ENCODE data around the gene ANO6. TPM values are rescaled to one million over a fixed set of nuclear protein-coding genes. Genes with fewer than 3 reads are reported as not detected.

ANO6 gene
- total and polyA plus RNA-seq, 10 donors, result 2.3 to 38.5 (median 31.7) TPM

- no peak for DNase-seq
- TF ChIP-seq, protein P1, sequence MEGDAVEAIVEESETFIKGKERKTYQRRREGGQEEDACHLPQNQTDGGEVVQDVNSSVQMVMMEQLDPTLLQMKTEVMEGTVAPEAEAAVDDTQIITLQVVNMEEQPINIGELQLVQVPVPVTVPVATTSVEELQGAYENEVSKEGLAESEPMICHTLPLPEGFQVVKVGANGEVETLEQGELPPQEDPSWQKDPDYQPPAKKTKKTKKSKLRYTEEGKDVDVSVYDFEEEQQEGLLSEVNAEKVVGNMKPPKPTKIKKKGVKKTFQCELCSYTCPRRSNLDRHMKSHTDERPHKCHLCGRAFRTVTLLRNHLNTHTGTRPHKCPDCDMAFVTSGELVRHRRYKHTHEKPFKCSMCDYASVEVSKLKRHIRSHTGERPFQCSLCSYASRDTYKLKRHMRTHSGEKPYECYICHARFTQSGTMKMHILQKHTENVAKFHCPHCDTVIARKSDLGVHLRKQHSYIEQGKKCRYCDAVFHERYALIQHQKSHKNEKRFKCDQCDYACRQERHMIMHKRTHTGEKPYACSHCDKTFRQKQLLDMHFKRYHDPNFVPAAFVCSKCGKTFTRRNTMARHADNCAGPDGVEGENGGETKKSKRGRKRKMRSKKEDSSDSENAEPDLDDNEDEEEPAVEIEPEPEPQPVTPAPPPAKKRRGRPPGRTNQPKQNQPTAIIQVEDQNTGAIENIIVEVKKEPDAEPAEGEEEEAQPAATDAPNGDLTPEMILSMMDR (IDR thresholded peaks at IDR 0.05 in 8 of 11, conservative IDR thresholded peaks at IDR 0.05 in 3 of 11), result no peak
- TF ChIP-seq POLR2A (IDR thresholded peaks at IDR 0.05), result no peak
- no peak for TF ChIP-seq POLR2AphosphoS5 (IDR thresholded peaks at IDR 0.05)
- Histone ChIP-seq H3K4me1 (peaks cover 0 to 16% (median 6%) of the 10 kb centered on the region in 6 donors), H3K27ac (no peak overlapping the region), H3K9me3 (no peaks in the 10 kb centered on the region), H3K4me3 (no peak overlapping the region), H3K27me3 (replicated peaks in 1 of 7) (no peaks in the 10 kb centered on the region), H3K36me3 (no peaks in the 10 kb centered on the region)
- intact Hi-C loops (cut with DNase I; ENCODE audit: low total_unique reads), result no loop called here
- 61 to 83% (median 77%) methylated on average over 1 of the region's 1 CpG for WGBS, 5 donors
Measured at GRCh38 chr12:45191239-45191638, 24.7 kb upstream of the ANO6 start.

- Histone ChIP-seq H3K4me3 (no peak overlapping the region), H3K36me3 (no peaks in the 10 kb centered on the region), H3K27ac (no peak overlapping the region), H3K9me3 (no peaks in the 10 kb centered on the region), H3K4me1 (peaks cover 0 to 16% (median 6%) of the 10 kb centered on the region in 6 donors), H3K27me3 (replicated peaks in 1 of 7) (no peaks in the 10 kb centered on the region)
- TF ChIP-seq, protein P1 (IDR thresholded peaks at IDR 0.05 in 8 of 11, conservative IDR thresholded peaks at IDR 0.05 in 3 of 11), result no peak
- no peak for TF ChIP-seq POLR2A (IDR thresholded peaks at IDR 0.05)
- TF ChIP-seq POLR2AphosphoS5 (IDR thresholded peaks at IDR 0.05), result no peak
- intact Hi-C loops (cut with DNase I; ENCODE audit: low total_unique reads), result no loop called here
- 76 to 85% (median 81%) methylated on average over 4 of the region's 4 CpGs for WGBS, 5 donors
- DNase-seq, result no peak
Measured at GRCh38 chr12:45192707-45193106, 23.2 kb upstream of the ANO6 start.

DNA sequence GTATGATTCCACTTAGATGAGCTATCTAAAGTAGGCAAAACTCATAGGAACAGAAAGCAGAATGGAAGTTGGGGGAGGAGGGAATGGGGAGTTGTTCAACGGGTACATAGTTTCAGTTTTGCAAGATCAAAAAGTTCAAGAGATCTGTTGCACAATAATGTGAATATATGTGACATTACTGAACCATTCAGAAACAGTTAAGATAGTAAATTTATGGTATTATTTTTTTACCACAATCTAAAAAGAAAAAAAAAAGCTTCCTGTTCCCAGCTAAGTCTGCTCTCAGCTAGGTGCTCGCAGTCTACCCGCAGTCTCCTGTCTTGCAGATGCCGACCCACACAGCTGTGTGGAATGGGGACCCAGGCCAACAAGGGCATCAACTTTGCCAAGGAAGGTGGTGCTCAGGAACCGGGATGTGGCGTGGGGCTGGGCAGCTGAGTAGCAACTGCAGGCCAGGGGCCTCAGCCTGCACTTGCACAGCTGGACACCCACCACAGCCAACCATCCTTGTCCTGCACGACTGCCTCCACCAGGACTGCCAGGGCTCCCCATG is 15.3 kb upstream of the ANO6 start:
- Histone ChIP-seq H3K27ac (peak overlapping the region in 5 of 8 donors; percentile 40 to 71 (median 61)), H3K27me3 (replicated peaks in 1 of 7) (no peaks in the 10 kb centered on the region), H3K36me3 (no peaks in the 10 kb centered on the region), H3K4me3 (peak overlapping the region in 2 of 8 donors; percentile 3 to 23), H3K4me1 (peaks cover 8 to 37% (median 24%) of the 10 kb centered on the region in 6 donors), H3K9me3 (no peaks in the 10 kb centered on the region)
- intact Hi-C loops (cut with DNase I; ENCODE audit: low total_unique reads), result no loop called here
- TF ChIP-seq POLR2AphosphoS5 (IDR thresholded peaks at IDR 0.05) (no peak), POLR2A (IDR thresholded peaks at IDR 0.05) (no peak)
- TF ChIP-seq, protein P1 (IDR thresholded peaks at IDR 0.05 in 8 of 11, conservative IDR thresholded peaks at IDR 0.05 in 3 of 11), result no peak
- WGBS, 5 donors, result 20 to 30% (median 29%) methylated on average over 7 of the region's 7 CpGs
- DNase-seq, result no peak

- intact Hi-C loops (cut with DNase I; ENCODE audit: low total_unique reads), result no loop called here
- TF ChIP-seq POLR2A (IDR thresholded peaks at IDR 0.05) (no peak), POLR2AphosphoS5 (IDR thresholded peaks at IDR 0.05) (no peak)
- TF ChIP-seq, protein P1 (IDR thresholded peaks at IDR 0.05 in 8 of 11, conservative IDR thresholded peaks at IDR 0.05 in 3 of 11), result no peak
- Histone ChIP-seq H3K4me3 (no peak overlapping the region), H3K27me3 (replicated peaks in 1 of 7) (no peaks in the 10 kb centered on the region), H3K9me3 (no peaks in the 10 kb centered on the region), H3K4me1 (peaks cover 8 to 46% (median 30%) of the 10 kb centered on the region in 6 donors), H3K36me3 (no peaks in the 10 kb centered on the region), H3K27ac (no peak overlapping the region)
- DNase-seq, result no peak
- WGBS, 5 donors, result 91 to 100% (median 95%) methylated on average over 1 of the region's 1 CpG
Measured at GRCh38 chr12:45203767-45204166, 12.1 kb upstream of the ANO6 start.
